ENCODE measurements around the gene ZNF45. TPM values are rescaled to one million over a fixed set of nuclear protein-coding genes. Genes with fewer than 3 reads are reported as not detected.

The ZNF45 gene
- total RNA-seq, 1 experiment from 2014 or later = 12.2 TPM

DNA sequence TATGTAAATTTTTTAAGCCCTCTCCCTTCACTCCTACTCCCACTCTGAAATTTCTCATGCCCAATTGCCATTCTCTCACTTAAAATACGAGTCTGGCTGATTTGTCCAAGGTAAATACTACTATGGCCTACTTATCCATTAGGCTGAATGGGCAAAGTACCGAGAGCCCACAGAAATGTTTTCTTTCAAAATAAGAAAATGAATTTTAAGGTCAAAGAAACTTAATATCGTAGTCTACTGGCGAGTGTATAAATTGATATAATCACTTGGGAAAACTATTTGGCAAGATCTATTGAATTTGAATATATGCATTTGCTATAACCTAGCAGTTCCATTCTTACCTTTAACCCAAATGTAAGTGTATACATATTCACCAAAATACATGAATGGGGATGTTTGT is 32.7 kb downstream of the ZNF45 start (continued):
- no peak for TF ChIP-seq AFF4 (CRISPR knock-in tag; IDR thresholded peaks at IDR 0.05; ENCODE audit: borderline replicate concordance)
- no peak for TF ChIP-seq NR3C1 (CRISPR knock-in tag; conservative IDR thresholded peaks at IDR 0.05; ENCODE audit: low read depth)
- no peak for TF ChIP-seq NR2C2 (CRISPR knock-in tag; IDR thresholded peaks at IDR 0.05)
- TF ChIP-seq ZSCAN18 (CRISPR knock-in tag; IDR thresholded peaks at IDR 0.05) = no peak
- no peak for TF ChIP-seq TCF7 (CRISPR knock-in tag; IDR thresholded peaks at IDR 0.05; ENCODE audit: low read depth)
- TF ChIP-seq, protein P1, sequence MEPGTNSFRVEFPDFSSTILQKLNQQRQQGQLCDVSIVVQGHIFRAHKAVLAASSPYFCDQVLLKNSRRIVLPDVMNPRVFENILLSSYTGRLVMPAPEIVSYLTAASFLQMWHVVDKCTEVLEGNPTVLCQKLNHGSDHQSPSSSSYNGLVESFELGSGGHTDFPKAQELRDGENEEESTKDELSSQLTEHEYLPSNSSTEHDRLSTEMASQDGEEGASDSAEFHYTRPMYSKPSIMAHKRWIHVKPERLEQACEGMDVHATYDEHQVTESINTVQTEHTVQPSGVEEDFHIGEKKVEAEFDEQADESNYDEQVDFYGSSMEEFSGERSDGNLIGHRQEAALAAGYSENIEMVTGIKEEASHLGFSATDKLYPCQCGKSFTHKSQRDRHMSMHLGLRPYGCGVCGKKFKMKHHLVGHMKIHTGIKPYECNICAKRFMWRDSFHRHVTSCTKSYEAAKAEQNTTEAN (CRISPR knock-in tag; IDR thresholded peaks at IDR 0.05) = no peak
- TF ChIP-seq, protein P2, sequence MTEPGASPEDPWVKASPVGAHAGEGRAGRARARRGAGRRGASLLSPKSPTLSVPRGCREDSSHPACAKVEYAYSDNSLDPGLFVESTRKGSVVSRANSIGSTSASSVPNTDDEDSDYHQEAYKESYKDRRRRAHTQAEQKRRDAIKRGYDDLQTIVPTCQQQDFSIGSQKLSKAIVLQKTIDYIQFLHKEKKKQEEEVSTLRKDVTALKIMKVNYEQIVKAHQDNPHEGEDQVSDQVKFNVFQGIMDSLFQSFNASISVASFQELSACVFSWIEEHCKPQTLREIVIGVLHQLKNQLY (CRISPR knock-in tag; IDR thresholded peaks at IDR 0.05) = no peak
- TF ChIP-seq SMAD4 (CRISPR knock-in tag; IDR thresholded peaks at IDR 0.05) = no peak

DNA sequence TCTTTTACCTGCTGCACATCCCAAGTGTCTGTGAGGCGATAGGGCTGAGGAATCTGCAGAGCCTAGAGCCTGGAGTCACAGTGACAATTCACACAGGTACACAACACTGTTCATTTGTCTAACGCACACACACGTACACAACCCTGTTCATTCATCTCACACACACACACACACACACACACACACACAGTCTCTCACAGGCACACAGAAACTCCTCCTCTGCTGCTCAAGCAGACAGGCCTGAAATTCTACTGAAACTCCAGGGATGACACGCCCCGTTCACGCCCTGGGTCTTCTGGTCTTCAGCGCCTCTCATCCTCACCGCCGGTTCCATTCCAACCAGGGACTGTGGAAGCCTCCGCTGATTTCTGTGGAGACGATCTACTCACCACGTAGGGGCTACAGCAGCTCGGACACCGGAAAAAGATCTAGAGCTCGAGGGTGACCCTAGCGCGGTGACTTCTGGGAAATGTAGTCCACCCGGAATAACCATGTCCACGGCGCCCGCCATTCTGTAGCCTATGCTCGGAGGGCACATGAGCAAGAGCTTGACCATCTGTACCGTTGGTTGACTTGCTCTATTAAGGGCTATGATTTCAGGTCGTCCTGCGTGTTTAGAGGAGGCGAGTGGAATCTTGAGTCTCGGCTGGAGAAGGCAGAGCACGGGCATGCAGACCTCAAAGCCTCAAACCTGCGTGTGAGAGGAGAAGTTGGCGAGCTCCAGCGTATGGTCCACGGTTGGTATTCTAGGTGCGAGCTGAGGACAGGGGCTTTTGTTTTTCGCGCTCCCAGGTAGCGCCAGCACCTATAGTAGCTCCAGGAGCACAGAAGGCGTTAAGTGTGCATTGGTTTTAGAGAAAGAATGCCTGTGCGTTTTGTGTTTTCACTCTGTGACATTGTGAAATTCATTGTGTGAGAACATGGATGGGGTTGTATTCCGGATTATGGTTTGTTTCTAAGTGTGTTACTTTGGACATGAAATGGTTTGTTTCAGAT is 33.4 kb downstream of the ZNF45 start:
- peaks cover 62% of the 10 kb centered on the region for H3K9me3 Mint-ChIP-seq
- H3K27ac Mint-ChIP-seq = peak overlapping the region; percentile 65; the same call in 1 of the 2 replicates

GRCh38 chr19:43895727-43896308 is 39.3 kb downstream of the ZNF45 start:
- Mint-ChIP-seq H3K4me3 (no peak overlapping the region), H3K4me1 (peaks cover 6% of the 10 kb centered on the region; the same call in 1 of the 2 replicates), H3K36me3 (peaks cover 39% of the 10 kb centered on the region), H3K9me3 (peaks cover 58% of the 10 kb centered on the region), H3K27ac (no peak overlapping the region), H3K27me3 (ENCODE audit: low read depth) (no peaks in the 10 kb centered on the region)
- no peak for ATAC-seq
- DNase-seq (ENCODE audit: low spot score) = no peak
- ChIA-PET CTCF (no interaction called here), POLR2A (no interaction called here)
- no peak for TF ChIP-seq ARID4B (CRISPR knock-in tag; IDR thresholded peaks at IDR 0.05; ENCODE audit: borderline replicate concordance)
- no peak for TF ChIP-seq SMAD4 (CRISPR knock-in tag; IDR thresholded peaks at IDR 0.05)
- no peak for TF ChIP-seq TP53 (CRISPR knock-in tag; IDR thresholded peaks at IDR 0.05)
- no peak for TF ChIP-seq CREM (CRISPR knock-in tag; IDR thresholded peaks at IDR 0.05)
- TF ChIP-seq, protein P3, sequence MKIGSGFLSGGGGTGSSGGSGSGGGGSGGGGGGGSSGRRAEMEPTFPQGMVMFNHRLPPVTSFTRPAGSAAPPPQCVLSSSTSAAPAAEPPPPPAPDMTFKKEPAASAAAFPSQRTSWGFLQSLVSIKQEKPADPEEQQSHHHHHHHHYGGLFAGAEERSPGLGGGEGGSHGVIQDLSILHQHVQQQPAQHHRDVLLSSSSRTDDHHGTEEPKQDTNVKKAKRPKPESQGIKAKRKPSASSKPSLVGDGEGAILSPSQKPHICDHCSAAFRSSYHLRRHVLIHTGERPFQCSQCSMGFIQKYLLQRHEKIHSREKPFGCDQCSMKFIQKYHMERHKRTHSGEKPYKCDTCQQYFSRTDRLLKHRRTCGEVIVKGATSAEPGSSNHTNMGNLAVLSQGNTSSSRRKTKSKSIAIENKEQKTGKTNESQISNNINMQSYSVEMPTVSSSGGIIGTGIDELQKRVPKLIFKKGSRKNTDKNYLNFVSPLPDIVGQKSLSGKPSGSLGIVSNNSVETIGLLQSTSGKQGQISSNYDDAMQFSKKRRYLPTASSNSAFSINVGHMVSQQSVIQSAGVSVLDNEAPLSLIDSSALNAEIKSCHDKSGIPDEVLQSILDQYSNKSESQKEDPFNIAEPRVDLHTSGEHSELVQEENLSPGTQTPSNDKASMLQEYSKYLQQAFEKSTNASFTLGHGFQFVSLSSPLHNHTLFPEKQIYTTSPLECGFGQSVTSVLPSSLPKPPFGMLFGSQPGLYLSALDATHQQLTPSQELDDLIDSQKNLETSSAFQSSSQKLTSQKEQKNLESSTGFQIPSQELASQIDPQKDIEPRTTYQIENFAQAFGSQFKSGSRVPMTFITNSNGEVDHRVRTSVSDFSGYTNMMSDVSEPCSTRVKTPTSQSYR (CRISPR knock-in tag; IDR thresholded peaks at IDR 0.05) = no peak

More for the DNA sequence above, 33.4 kb downstream of the ZNF45 start:
- TF ChIP-seq, protein P4, sequence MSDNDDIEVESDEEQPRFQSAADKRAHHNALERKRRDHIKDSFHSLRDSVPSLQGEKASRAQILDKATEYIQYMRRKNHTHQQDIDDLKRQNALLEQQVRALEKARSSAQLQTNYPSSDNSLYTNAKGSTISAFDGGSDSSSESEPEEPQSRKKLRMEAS (CRISPR knock-in tag; IDR thresholded peaks at IDR 0.05) = peak; percentile 83
- TF ChIP-seq GABPB1 (CRISPR knock-in tag; IDR thresholded peaks at IDR 0.05) (peak; percentile 34; the same call in 1 of the 2 replicates), NR2C2 (CRISPR knock-in tag; IDR thresholded peaks at IDR 0.05) (peak; percentile 76), RELA (CRISPR knock-in tag; IDR thresholded peaks at IDR 0.05; ENCODE audit: borderline replicate concordance) (no peak), RORB (CRISPR knock-in tag; IDR thresholded peaks at IDR 0.05) (no peak)
- Mint-ChIP-seq H3K4me3 (peak overlapping the region; percentile 98), H3K36me3 (peaks cover 60% of the 10 kb centered on the region), H3K27me3 (ENCODE audit: low read depth) (peaks cover 40% of the 10 kb centered on the region), H3K4me1 (peaks cover 21% of the 10 kb centered on the region)
- ATAC-seq (peak; percentile 99), DNase-seq (ENCODE audit: low spot score) (peak; percentile 79)
- ChIA-PET CTCF (interaction anchor here (0.9 to 1.8 kb wide), 4 partner anchors 34 to 137 kb away, joined by 3 to 9 read pairs (median 6); partner anchors contain the start of genes ZNF221, ZNF283 and ZNF45), POLR2A (interaction anchor here (0.9 to 1.0 kb wide), 2 partner anchors 74 to 83 kb away, joined by 3 read pairs; partner anchors contain the start of gene ZNF283)

Data from WTC11 (cell line).